ENCODE data around the gene ISG15.

The ISG15 gene

DNA sequence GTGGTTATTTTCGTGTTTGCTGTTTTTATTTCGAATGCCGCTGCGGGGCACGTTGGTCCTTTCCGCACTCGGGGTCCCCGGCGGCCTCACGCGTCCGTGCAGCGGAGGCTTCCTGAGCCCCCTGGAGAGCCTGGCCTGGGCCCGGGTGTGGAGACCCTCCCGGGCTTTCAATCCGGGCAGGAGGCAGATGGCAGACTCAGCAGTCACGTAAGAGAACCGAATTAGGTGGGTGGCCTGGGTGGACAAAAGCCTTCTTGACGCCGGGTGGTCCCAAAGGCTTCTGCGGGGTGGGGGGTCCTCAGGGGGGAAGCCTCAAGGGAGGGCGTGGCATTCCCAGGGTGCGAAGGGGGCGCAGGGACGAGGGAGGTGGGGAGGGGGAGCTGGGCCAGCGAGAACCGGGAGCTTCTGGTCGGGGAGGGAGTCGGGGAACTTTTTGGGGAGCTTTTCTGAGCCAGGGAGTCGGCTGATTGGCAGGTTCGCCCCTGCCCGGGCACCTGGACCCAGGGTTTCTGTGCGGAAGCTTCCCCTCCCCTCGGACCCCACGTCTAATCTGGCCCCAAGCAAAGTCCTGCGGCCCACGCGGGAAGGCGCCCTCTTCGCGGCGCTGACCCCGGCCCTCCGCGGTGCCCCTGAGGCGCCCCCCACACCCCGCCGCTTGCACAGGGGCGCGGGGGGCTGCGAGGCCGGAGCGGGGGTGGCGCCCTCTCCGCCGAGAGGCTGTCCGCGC, 12.1 kb upstream of the ISG15 start:
- Histone ChIP-seq H3K9me3 (ENCODE audit: insufficient read depth, low read depth, low read length) (peaks cover 6% of the 10 kb centered on the region), H2BK120ac (ENCODE audit: insufficient read depth, low read length, poor library complexity) (peak overlapping the region; percentile 64), H3K4me2 (ENCODE audit: low read length) (peak overlapping the region; percentile 67), H3K79me1 (ENCODE audit: low read length) (peaks cover 33% of the 10 kb centered on the region), H4K91ac (ENCODE audit: low read depth, low read length) (peak overlapping the region; percentile 95), H3K27me3 (ENCODE audit: insufficient read depth, low read length) (peaks cover 26% of the 10 kb centered on the region), H3K18ac (ENCODE audit: low read length) (peak overlapping the region; percentile 69), H3K79me2 (ENCODE audit: control insufficient read depth, insufficient read depth, low read length, poor library complexity) (peaks cover 3% of the 10 kb centered on the region), H2BK12ac (ENCODE audit: low read length) (peak overlapping the region; percentile 63), H3K4me3 (ENCODE audit: low read depth, low read length) (peak overlapping the region; percentile 76), H4K8ac (ENCODE audit: low read depth, low read length) (peak overlapping the region; percentile 95), H2BK5ac (ENCODE audit: low read depth, low read length, poor library complexity) (peak overlapping the region; percentile 18), H3K4me1 (ENCODE audit: control insufficient read depth in 1 of 2, insufficient read depth in 2 of 2, low read length in 2 of 2) (peaks cover 39 to 51% of the 10 kb centered on the region in 2 experiments), H3K4ac (ENCODE audit: low read depth, low read length) (peak overlapping the region; percentile 47), H3K14ac (ENCODE audit: low read length) (peak overlapping the region; percentile 56), H2AFZ (ENCODE audit: insufficient read depth, low read length, poor library complexity) (peak overlapping the region; percentile 63), H4K12ac (ENCODE audit: low read depth, low read length) (peak overlapping the region; percentile 71), H3K23ac (ENCODE audit: low read length) (no peak overlapping the region), H3K36me3 (ENCODE audit: control insufficient read depth in 1 of 2, insufficient read depth in 2 of 2, low read length in 2 of 2) (peaks cover 0 to 2% of the 10 kb centered on the region in 2 experiments), H2AK5ac (ENCODE audit: low read length) (peak overlapping the region; percentile 35), H3K9ac (ENCODE audit: low read length) (no peak overlapping the region), H3K27ac (ENCODE audit: low read depth, low read length) (no peak overlapping the region)
- DNase-seq = no peak
- WGBS (ENCODE audit: extremely low coverage, insufficient coverage, insufficient read length) = no CpG with 5 or more reads among the region's 58 CpGs

DNA sequence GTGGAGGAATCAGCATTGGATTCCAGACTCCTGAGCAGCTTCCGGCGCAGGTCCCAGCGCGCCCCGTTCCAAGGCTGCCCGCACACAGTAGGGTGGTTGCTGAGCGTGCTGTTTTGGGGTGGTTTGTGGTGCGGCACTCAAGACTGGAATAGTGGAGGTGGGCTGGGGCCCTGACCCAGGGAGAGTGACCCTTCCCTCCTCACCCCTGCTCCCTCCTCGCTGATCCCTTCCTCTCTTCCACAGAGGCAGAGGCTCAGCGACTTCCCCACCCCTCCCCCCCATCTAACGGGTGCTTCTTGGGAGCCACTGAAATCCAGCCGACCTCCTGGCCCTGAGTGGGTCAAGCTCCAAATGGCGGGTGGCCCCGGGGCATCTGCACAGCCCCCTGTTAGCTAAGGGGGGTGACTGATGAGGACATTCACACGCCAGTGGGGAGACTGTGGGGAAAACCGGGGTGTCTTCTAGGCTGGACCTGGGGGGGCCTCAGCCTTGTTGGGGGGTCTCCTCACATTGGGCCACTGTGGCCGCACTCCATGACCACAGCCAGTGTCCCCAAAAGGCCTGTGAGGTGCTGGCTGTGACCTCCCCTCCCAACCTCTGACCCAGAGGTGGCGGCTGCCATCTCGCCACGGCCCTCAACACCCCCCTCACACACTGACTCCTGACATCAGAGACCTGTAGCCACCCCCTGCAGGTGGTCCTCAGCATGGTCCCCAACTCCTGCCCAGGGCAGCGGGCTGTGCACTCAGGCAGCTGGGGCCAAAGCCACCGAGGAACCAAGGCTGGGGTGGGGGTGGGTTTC, 9.5 kb upstream of the ISG15 start:
- no CpG with 5 or more reads among the region's 22 CpGs for WGBS (ENCODE audit: extremely low coverage, insufficient coverage, insufficient read length)
- H3K18ac ChIP-seq (ENCODE audit: low read length) = no peak overlapping the region
- H3K79me2 ChIP-seq (ENCODE audit: control insufficient read depth, insufficient read depth, low read length, poor library complexity) = peaks cover 3% of the 10 kb centered on the region
- no peak overlapping the region for H3K4me3 ChIP-seq (ENCODE audit: low read depth, low read length)
- H4K12ac ChIP-seq (ENCODE audit: low read depth, low read length) = no peak overlapping the region
- no peak overlapping the region for H3K23ac ChIP-seq (ENCODE audit: low read length)
- H2BK5ac ChIP-seq (ENCODE audit: low read depth, low read length, poor library complexity) = no peak overlapping the region
- H3K79me1 ChIP-seq (ENCODE audit: low read length) = peaks cover 33% of the 10 kb centered on the region
- H4K8ac ChIP-seq (ENCODE audit: low read depth, low read length) = no peak overlapping the region
- H3K27me3 ChIP-seq (ENCODE audit: insufficient read depth, low read length) = peaks cover 10% of the 10 kb centered on the region
- no peak overlapping the region for H2BK12ac ChIP-seq (ENCODE audit: low read length)
- no peak overlapping the region for H3K4ac ChIP-seq (ENCODE audit: low read depth, low read length)
- H2BK120ac ChIP-seq (ENCODE audit: insufficient read depth, low read length, poor library complexity) = no peak overlapping the region
- H3K4me2 ChIP-seq (ENCODE audit: low read length) = no peak overlapping the region
- no peak overlapping the region for H3K14ac ChIP-seq (ENCODE audit: low read length)
- H2AFZ ChIP-seq (ENCODE audit: insufficient read depth, low read length, poor library complexity) = no peak overlapping the region
- H3K27ac ChIP-seq (ENCODE audit: low read depth, low read length) = no peak overlapping the region
- peak overlapping the region; percentile 32 for H2AK5ac ChIP-seq (ENCODE audit: low read length)
- H3K36me3 ChIP-seq (ENCODE audit: control insufficient read depth in 1 of 2, insufficient read depth in 2 of 2, low read length in 2 of 2) = no peaks in the 10 kb centered on the region
- no peak overlapping the region for H3K9ac ChIP-seq (ENCODE audit: low read length)
- peaks cover 39 to 56% of the 10 kb centered on the region in 2 experiments for H3K4me1 ChIP-seq (ENCODE audit: control insufficient read depth in 1 of 2, insufficient read depth in 2 of 2, low read length in 2 of 2)
- DNase-seq = no peak
- no peak overlapping the region for H4K91ac ChIP-seq (ENCODE audit: low read depth, low read length)
- H3K9me3 ChIP-seq (ENCODE audit: insufficient read depth, low read depth, low read length) = peaks cover 4% of the 10 kb centered on the region

DNA sequence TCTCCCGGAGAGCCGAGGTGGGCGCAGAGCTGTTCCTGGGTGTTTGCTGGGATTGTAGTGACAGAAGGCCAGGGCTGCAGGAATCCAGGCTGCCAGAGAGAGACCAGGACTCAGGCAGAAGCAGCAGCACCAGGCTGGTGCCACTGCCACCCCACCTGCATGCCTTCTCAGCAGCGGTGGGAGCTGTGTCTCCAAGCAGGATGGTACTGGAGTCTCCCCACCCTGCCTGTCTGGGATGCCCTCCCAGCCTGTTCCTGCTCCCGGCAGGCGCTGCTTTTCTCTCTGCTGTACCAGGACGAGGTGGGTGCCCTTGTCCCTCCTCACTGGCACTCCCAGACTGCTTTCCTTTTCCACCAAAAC, 8.9 kb upstream of the ISG15 start:
- Histone ChIP-seq H4K91ac (ENCODE audit: low read depth, low read length) (no peak overlapping the region), H2BK120ac (ENCODE audit: insufficient read depth, low read length, poor library complexity) (no peak overlapping the region), H3K9ac (ENCODE audit: low read length) (no peak overlapping the region), H3K4me3 (ENCODE audit: low read depth, low read length) (peak overlapping the region; percentile 7), H2BK12ac (ENCODE audit: low read length) (no peak overlapping the region), H3K23ac (ENCODE audit: low read length) (no peak overlapping the region), H3K27me3 (ENCODE audit: insufficient read depth, low read length) (peaks cover 4% of the 10 kb centered on the region), H3K9me3 (ENCODE audit: insufficient read depth, low read depth, low read length) (peaks cover 4% of the 10 kb centered on the region), H3K18ac (ENCODE audit: low read length) (no peak overlapping the region), H4K8ac (ENCODE audit: low read depth, low read length) (no peak overlapping the region), H3K79me1 (ENCODE audit: low read length) (peaks cover 31% of the 10 kb centered on the region), H3K36me3 (ENCODE audit: control insufficient read depth in 1 of 2, insufficient read depth in 2 of 2, low read length in 2 of 2) (no peaks in the 10 kb centered on the region), H3K27ac (ENCODE audit: low read depth, low read length) (no peak overlapping the region), H2BK5ac (ENCODE audit: low read depth, low read length, poor library complexity) (no peak overlapping the region), H3K14ac (ENCODE audit: low read length) (no peak overlapping the region), H3K4ac (ENCODE audit: low read depth, low read length) (no peak overlapping the region), H2AK5ac (ENCODE audit: low read length) (no peak overlapping the region), H3K79me2 (ENCODE audit: control insufficient read depth, insufficient read depth, low read length, poor library complexity) (peaks cover 3% of the 10 kb centered on the region), H3K4me2 (ENCODE audit: low read length) (no peak overlapping the region), H3K4me1 (ENCODE audit: control insufficient read depth in 1 of 2, insufficient read depth in 2 of 2, low read length in 2 of 2) (peaks cover 39 to 51% of the 10 kb centered on the region in 2 experiments), H4K12ac (ENCODE audit: low read depth, low read length) (no peak overlapping the region), H2AFZ (ENCODE audit: insufficient read depth, low read length, poor library complexity) (no peak overlapping the region)
- WGBS (ENCODE audit: extremely low coverage, insufficient coverage, insufficient read length) = no CpG with 5 or more reads among the region's 7 CpGs
- no peak for DNase-seq

DNA sequence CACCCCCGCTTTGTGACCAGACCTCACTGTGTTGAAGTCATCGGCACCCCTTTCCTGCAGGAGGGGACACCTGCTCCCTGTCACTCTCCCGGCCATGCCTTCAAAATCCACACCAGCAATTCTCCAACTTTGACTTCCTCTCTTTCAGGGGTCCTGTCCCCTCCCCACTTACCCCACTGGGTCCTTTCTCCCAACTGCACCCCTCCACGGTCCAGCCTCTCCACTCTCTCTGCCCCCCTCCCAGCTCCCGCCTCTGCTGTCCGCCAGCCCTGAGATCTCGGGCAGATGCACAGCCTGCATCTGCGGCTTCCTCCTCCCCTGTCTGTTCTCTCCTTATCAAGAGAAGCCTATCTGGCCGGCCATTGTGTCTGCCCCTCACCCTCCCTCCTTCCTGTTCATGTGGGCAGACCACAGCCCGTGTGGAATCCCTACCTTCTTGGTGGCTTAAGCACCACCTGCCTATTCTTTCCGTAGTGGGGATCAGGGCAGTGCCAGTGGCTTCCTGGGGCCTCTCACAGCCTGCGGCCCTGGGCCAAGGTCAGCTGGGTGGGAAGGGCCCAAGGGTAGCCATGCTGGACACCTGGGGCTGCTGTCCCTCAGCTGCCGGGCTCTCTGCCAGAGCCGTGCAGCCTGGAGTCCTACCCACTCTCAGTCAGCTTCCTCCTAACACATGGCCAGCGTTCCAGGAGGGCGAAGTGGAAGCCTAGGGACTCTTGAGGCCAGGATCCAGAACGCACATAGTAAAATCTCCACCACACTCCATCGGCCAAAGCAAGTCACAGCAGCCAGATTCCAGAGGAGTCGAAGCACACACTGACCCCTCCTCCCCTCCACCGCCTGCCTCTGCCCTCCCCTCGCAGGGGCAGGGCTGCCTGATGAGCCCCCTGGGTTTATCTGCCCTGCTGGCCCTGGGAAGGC, 8.3 kb upstream of the ISG15 start:
- Histone ChIP-seq H4K8ac (ENCODE audit: low read depth, low read length) (peak overlapping the region; percentile 12), H2AK5ac (ENCODE audit: low read length) (peak overlapping the region; percentile 21), H3K79me2 (ENCODE audit: control insufficient read depth, insufficient read depth, low read length, poor library complexity) (peaks cover 3% of the 10 kb centered on the region), H3K4ac (ENCODE audit: low read depth, low read length) (no peak overlapping the region), H4K12ac (ENCODE audit: low read depth, low read length) (no peak overlapping the region), H3K27me3 (ENCODE audit: insufficient read depth, low read length) (no peaks in the 10 kb centered on the region), H4K91ac (ENCODE audit: low read depth, low read length) (peak overlapping the region; percentile 59), H3K27ac (ENCODE audit: low read depth, low read length) (peak overlapping the region; percentile 18), H3K4me2 (ENCODE audit: low read length) (no peak overlapping the region), H3K4me1 (ENCODE audit: control insufficient read depth in 1 of 2, insufficient read depth in 2 of 2, low read length in 2 of 2) (peaks cover 36 to 49% of the 10 kb centered on the region in 2 experiments), H3K79me1 (ENCODE audit: low read length) (peaks cover 26% of the 10 kb centered on the region), H2BK12ac (ENCODE audit: low read length) (peak overlapping the region; percentile 58), H3K9ac (ENCODE audit: low read length) (no peak overlapping the region), H3K14ac (ENCODE audit: low read length) (peak overlapping the region; percentile 62), H2BK120ac (ENCODE audit: insufficient read depth, low read length, poor library complexity) (peak overlapping the region; percentile 3), H3K36me3 (ENCODE audit: control insufficient read depth in 1 of 2, insufficient read depth in 2 of 2, low read length in 2 of 2) (no peaks in the 10 kb centered on the region), H3K9me3 (ENCODE audit: insufficient read depth, low read depth, low read length) (peaks cover 4% of the 10 kb centered on the region), H3K23ac (ENCODE audit: low read length) (no peak overlapping the region), H3K18ac (ENCODE audit: low read length) (peak overlapping the region; percentile 47), H2BK5ac (ENCODE audit: low read depth, low read length, poor library complexity) (no peak overlapping the region), H3K4me3 (ENCODE audit: low read depth, low read length) (no peak overlapping the region), H2AFZ (ENCODE audit: insufficient read depth, low read length, poor library complexity) (no peak overlapping the region)
- DNase-seq = peak in 1 of 2 donors; percentile 53
- WGBS (ENCODE audit: extremely low coverage, insufficient coverage, insufficient read length) = no CpG with 5 or more reads among the region's 21 CpGs
